Endodermal cell (in vitro differentiated cells): ENCODE results near the gene PAK1. TPM values are rescaled to one million over a fixed set of nuclear protein-coding genes. Genes with fewer than 3 reads are reported as not detected.

Experiments
- DNase-seq: peaks from one replicate; pipeline ENCODE4 v3.0.0-alpha.2; 2017
- H3K27ac ChIP-seq: 2 replicates; pipeline ENCODE4 v1.5.1; 2013; ENCODE audit warnings: mild to moderate bottlenecking, low read depth, low read length, moderate library complexity
- H3K27me3 ChIP-seq: 2 replicates; pipeline ENCODE4 v1.6.1; 2013; ENCODE audit warnings: mild to moderate bottlenecking, low read length, moderate library complexity; ENCODE audit not compliant: insufficient read depth, control insufficient read depth, poor library complexity, severe bottlenecking
- H3K36me3 ChIP-seq: 2 replicates; pipeline ENCODE4 v1.7.0; 2013; ENCODE audit warnings: mild to moderate bottlenecking, low read length, moderate library complexity; ENCODE audit not compliant: control insufficient read depth, insufficient read depth
- H3K4me1 ChIP-seq: one replicate; pipeline ENCODE4 v1.7.0; 2013; ENCODE audit warnings: low read length; ENCODE audit not compliant: control insufficient read depth, insufficient read depth
- H3K4me3 ChIP-seq: 2 replicates; pipeline ENCODE4 v1.5.1; 2013; ENCODE audit warnings: mild to moderate bottlenecking, low read length, moderate library complexity
- H3K9ac ChIP-seq: 2 replicates; pipeline ENCODE4 v1.6.1; 2013; ENCODE audit warnings: mild to moderate bottlenecking, low read length, moderate library complexity; ENCODE audit not compliant: poor library complexity, severe bottlenecking; ENCODE audit errors: extremely low read depth
- H3K9me3 ChIP-seq: 2 replicates; pipeline ENCODE4 v1.6.1; 2013; ENCODE audit warnings: mild to moderate bottlenecking, low read length, moderate library complexity; ENCODE audit not compliant: control insufficient read depth
- H3K27ac Mint-ChIP-seq: 2 replicates; pipeline ENCODE4 v1.8.0; 2020; ENCODE audit warnings: mixed read lengths
- H3K27me3 Mint-ChIP-seq: 2 replicates; pipeline ENCODE4 v1.8.0; 2021; ENCODE audit warnings: mild to moderate bottlenecking, mixed read lengths; ENCODE audit not compliant: insufficient read depth
- H3K36me3 Mint-ChIP-seq: 2 replicates; pipeline ENCODE4 v1.8.0; 2020; ENCODE audit warnings: low read depth, mixed read lengths
- H3K4me1 Mint-ChIP-seq: 2 replicates; pipeline ENCODE4 v1.8.0; 2020; ENCODE audit warnings: mixed read lengths
- H3K4me3 Mint-ChIP-seq: 2 replicates; pipeline ENCODE4 v1.8.0; 2020; ENCODE audit warnings: mild to moderate bottlenecking, moderate library complexity, mixed read lengths
- H3K9me3 Mint-ChIP-seq: 2 replicates; pipeline ENCODE4 v1.8.0; 2020; ENCODE audit warnings: mild to moderate bottlenecking, mixed read lengths
- CTCF ChIP-seq: fragments of 200-600 bp; sonication (generic); conservative IDR thresholded peaks from 2 replicates; pipeline ENCODE4 v1.5.0; 2021; ENCODE audit warnings: antibody characterized with exemption, mild to moderate bottlenecking
- WGBS, 2 experiments: methylation state at CpG; one replicate each; pipeline versions ENCODE4 v1.1.5 to v1.1.7; 2013; ENCODE audit warnings: missing lambda C conversion rate in 2 of 2, mixed read lengths in 1 of 2; ENCODE audit not compliant: insufficient coverage in 1 of 2, insufficient read length in 1 of 2; 5-methylcytosine and 5-hydroxymethylcytosine counted together
- total RNA-seq, 2 donors: library from RNA; stranded (reverse); fragmentation: NEBNext Ultra II Directional in 1 of 2; extraction: Animal tissue kit (Norgen Biotek cat#: 25700) in 1 of 2; gene quantifications; 2 replicates in 1 of 2; 3 replicates in 1 of 2; pipeline ENCODE4 v1.2.1, GENCODE V29; 2021

Gene PAK1
- total RNA-seq, 2 donors from 2014 or later = 91.3 to 94.9 TPM

- H3K36me3 ChIP-seq = no peaks in the 10 kb centered on the region
- H3K9me3 ChIP-seq = peaks cover 5% of the 10 kb centered on the region
- no peak overlapping the region for H3K4me3 ChIP-seq
- TF ChIP-seq CTCF = no peak
- peaks cover 4% of the 10 kb centered on the region for H3K4me1 Mint-ChIP-seq
- H3K36me3 Mint-ChIP-seq = peaks cover 2% of the 10 kb centered on the region
- no peak overlapping the region for H3K27ac Mint-ChIP-seq
- peaks cover 10% of the 10 kb centered on the region for H3K9me3 Mint-ChIP-seq
- H3K27me3 Mint-ChIP-seq = no peaks in the 10 kb centered on the region
- H3K4me1 ChIP-seq = no peaks in the 10 kb centered on the region
- no peak overlapping the region for H3K4me3 Mint-ChIP-seq
- H3K27ac ChIP-seq = no peak overlapping the region
- H3K27me3 ChIP-seq = no peaks in the 10 kb centered on the region
- H3K9ac ChIP-seq = no peak overlapping the region
- WGBS, 2 experiments = 89 to 94% methylated on average over 1 to 2 of the region's 2 CpGs
- no peak for DNase-seq
Measured at GRCh38 chr11:77518471-77518870, 44.6 kb upstream of the PAK1 start.

GRCh38 chr11:77517753-77518152 is 43.9 kb upstream of the PAK1 start:
- Mint-ChIP-seq H3K9me3 (peaks cover 10% of the 10 kb centered on the region), H3K4me3 (no peak overlapping the region), H3K36me3 (peaks cover 2% of the 10 kb centered on the region), H3K27me3 (no peaks in the 10 kb centered on the region), H3K27ac (no peak overlapping the region), H3K4me1 (peaks cover 4% of the 10 kb centered on the region)
- no peak for DNase-seq
- WGBS, 2 experiments = 93 to 94% methylated on average over 3 of the region's 3 CpGs
- Histone ChIP-seq H3K4me3 (no peak overlapping the region), H3K9me3 (peaks cover 5% of the 10 kb centered on the region), H3K4me1 (no peaks in the 10 kb centered on the region), H3K9ac (no peak overlapping the region), H3K36me3 (no peaks in the 10 kb centered on the region), H3K27me3 (no peaks in the 10 kb centered on the region), H3K27ac (no peak overlapping the region)
- no peak for TF ChIP-seq CTCF

GRCh38 chr11:77517226-77517625 is 43.3 kb upstream of the PAK1 start:
- H3K9me3 ChIP-seq = peaks cover 5% of the 10 kb centered on the region
- Mint-ChIP-seq H3K9me3 (peaks cover 10% of the 10 kb centered on the region), H3K27ac (no peak overlapping the region), H3K4me3 (no peak overlapping the region), H3K36me3 (peaks cover 2% of the 10 kb centered on the region), H3K4me1 (peaks cover 2% of the 10 kb centered on the region), H3K27me3 (no peaks in the 10 kb centered on the region)
- H3K27me3 ChIP-seq = no peaks in the 10 kb centered on the region
- H3K9ac ChIP-seq = no peak overlapping the region
- 98% methylated on average over 2 of the region's 2 CpGs; no CpG with 5 or more reads in 1 of the 2 experiments for WGBS, 2 experiments
- TF ChIP-seq CTCF = no peak
- H3K27ac ChIP-seq = no peak overlapping the region
- no peaks in the 10 kb centered on the region for H3K36me3 ChIP-seq
- no peaks in the 10 kb centered on the region for H3K4me1 ChIP-seq
- DNase-seq = no peak
- H3K4me3 ChIP-seq = no peak overlapping the region
